Left hindlimb (tissue), 1 donor: ENCODE measurements around the gene COL23A1.

Source experiments
- DNase-seq: peaks from one replicate; pipeline ENCODE4 v3.0.0-alpha.2; 2018

Gene COL23A1

DNA sequence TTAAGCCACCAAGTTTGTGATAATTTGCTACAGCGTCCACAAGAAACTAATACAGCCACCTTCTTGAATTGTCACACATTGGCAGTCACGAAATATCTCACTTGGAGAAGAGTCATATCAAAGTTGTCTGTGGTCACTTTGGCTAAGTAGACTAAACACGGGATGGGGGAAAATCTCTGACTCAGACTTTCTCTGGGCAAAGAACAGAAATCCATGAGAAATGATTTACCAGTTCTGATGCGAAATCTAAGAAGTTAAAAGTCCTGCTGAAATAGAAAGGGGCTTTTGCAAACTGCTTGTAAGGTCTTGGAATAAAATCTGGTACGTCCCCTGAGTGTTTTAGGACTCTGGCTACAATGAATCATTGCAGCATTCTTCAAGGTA is 158.4 kb downstream of the COL23A1 start:
- DNase-seq = no peak

DNA sequence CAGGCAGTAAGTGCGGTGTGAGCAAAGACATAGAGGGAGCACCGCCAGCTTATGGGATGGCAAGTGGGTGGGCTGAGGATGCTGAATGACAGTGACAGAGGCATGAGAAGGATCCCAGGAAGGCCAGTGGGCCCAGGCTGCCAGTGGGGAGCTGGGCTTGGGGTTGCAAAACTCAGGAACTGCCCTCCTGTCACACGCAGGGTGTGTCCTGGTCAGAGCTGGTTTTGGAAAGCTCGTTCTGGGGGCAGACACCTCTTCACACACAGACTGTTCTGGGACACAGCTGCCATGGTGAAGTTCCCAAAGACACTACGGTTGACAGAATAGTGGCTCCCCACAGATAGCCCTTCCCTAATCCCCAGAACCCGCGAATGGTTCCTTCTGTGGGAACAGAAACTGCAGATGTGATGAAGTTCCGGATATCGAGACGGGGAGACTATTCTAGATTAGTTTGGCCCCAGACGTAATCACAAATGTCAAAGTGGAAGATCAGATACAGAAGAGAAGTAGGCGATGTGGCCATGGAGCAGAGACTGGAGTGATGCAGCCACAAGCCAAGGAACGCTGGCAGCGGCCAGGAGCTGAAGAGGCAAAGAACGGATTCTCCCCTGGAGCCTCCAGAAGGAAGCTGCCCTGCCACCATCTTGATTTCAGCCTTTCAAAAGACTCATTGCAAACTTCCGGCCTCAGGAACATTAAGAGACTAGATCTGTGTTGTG is 159.0 kb downstream of the COL23A1 start:
- no peak for DNase-seq

DNA sequence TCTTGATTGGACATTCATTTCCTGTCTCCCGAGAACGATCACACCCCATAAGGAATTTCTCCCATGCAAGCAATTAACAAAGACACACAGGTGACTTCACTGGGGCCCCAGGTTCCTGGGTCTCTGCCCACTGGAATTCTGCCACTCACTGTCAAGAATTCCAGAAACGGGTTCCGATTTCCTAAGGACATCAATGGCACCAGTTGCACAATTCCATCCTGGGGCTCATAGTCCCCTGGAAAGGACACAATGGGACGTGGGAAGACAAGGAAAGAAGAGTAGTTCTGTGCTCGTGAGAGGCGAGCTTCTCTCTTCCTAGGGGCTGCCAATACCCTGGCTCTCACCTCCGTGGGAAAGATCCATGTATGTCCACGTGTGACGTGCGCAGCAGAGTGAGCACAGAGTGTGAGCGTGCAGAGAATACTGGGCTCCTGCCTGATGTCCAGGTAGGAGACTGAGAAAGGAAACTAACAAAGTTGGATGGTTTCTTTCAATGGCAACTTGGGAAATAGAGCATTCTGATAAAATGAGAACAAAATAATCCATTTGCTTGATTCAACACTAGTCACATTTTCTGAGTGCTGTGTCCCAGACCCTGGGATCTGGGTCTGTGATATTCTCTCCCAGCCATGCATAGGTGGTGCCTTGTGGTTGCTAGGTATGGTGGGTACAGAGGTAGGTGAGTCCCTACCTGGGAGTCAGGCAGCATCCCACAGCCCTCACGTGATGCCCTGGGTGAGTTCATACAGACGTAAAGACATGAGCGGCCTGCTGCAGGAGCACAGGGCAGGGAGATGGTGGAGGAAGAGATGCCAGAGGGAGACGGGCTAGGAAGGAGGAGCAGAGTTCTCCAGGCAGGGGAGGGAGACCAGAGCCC is 159.8 kb downstream of the COL23A1 start:
- DNase-seq = no peak

DNA sequence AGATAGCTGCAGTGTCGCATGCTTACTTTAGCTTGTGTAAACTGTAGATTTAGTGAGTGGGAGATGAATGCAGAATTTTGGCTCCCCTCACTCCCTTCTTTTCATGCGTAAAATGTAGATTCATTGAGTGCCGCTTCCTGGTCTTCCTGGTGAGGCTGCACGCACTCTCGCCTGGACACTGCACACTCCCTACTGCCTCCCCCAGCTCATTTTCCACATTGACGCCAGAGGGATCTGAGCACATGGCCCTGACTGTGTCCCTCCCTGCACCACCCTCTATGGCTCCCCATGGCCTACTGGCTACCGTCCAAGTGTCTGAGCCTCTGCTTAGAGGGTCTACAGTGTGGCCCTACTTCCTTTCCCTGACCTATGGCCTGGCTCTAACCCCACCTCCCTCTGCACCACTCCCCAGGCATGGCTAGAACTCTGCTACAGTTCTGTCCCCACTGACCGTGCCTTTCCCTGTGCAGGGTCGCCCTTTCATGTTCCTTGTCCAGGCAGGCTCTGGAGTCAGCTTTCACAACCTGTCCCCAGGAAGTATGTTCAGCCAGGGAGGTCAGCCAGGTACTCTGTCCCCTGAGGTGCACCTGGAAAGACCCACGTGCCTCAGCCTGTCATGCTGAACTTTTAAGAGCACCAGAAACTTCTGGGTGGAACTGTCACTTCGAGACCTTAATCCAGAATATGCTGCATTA is 160.6 kb downstream of the COL23A1 start:
- DNase-seq = no peak

DNA sequence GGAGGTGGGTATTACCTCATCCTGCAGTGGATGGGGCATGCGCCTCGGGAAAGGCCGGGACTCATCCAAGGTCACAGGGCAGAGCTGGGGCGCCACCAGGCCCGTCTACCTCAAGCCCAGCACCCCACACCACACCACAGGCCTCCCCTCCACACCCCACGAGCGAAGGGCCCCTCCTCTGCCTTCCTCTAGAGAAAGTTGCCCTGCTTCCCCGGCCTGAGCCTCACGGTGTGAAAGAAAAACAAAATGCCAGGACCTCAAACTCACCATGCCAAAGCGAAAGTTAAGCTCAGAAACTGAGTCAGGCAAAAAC is 161.1 kb downstream of the COL23A1 start:
- no peak for DNase-seq

DNA sequence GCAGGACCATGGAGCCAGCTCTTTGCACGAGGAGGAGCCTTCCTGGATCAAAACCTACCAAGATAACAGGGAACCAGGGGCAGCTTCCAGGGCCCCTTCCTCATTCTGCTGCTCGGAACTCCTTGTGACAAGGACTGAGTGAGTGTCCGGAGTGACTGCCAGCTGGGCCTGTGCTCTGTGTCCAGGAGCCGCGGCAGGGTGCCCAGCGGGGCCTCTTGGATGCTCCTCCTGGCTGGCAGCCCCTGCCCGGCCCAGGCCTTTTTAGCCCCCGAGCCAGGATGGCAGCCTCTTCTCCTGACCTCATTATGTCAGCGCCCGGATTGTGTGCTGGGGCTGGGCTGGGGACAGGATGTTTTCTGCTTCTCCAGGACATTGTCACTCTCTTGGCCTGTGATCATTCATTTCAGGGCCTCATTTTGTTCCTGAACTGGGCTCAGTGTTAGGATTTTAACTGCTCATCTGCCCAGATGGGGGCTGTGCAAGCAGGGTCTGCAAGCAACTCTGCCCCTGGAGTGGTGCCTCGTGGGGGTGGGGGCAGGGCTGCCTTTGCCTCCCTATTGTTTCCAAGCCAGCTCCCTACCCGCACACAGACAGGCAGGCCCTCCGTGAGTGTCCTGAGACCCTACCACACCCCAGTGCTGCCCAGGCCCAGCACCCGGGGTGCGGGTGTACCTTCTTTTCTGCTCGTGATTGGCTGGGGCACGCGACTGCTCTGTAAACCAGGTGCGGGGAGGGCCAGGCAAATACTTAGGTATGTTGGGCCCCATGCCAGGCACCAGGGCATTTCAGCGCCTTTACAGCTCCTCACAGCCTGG is 161.6 kb downstream of the COL23A1 start:
- DNase-seq = no peak

DNA sequence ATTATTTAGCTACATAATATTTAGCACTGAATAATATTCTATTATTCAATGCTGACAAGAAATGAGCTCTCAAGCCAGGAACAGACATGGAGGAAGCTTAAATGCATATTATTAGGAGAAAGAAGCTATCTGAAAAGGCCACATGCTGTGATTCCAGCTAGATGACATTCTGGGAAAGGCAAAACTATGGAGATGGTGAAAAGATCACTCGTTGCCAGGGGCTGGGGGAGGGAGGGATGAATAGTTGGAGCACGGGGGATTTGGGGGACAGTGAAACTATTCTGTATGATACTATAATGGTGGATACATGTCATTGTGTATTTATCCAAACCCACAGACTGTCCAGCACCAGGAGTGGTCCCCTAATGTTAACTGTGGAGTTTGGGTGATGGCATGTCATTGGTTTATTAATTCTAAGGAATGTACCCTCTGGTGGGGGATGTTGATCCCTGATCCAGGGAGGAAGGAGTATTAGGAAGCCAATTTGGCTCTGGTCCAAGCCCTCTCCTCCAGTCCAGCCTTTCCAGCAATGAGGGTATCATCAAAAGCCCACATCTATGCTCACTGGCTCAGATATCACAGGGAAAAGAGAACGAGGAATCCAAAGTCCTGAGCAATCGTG is 162.5 kb downstream of the COL23A1 start:
- DNase-seq = no peak

DNA sequence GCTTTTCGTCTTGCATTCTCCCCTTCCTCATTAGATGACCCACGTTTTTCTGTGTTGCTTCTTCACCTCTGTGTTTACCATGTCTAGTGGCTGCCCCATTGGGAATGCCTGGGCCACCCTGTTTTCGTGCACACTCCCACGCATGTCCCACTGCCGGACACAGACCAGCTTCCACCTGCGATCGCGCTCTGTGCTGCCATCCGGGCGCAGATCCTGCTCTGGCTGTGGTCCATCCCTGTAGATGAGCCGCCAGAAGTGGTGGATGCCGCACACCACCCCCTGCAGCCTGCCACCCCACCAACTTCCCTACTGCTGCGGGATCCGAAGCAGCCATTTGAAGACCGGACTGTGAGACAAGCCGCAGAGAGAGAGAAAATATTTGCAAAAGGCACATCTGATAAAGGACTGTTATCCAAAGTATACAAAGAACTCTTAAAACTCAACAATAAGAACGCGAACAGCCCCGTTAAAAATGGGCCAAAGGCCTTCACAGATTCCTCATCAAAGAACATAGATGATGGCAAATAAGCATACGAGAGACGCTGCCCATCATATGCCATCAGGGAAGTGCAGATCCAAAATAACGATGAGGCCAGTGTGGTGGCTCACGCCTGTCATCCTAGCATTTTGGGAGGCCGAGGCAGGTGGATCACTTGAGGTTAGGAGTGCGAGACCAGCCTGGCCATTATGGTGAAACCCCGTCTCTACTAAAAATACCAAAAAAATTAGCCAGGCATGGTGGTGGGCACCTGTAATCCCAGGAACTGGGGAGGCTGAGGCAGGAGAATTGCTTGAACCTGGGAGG is 163.7 kb downstream of the COL23A1 start:
- DNase-seq = no peak

DNA sequence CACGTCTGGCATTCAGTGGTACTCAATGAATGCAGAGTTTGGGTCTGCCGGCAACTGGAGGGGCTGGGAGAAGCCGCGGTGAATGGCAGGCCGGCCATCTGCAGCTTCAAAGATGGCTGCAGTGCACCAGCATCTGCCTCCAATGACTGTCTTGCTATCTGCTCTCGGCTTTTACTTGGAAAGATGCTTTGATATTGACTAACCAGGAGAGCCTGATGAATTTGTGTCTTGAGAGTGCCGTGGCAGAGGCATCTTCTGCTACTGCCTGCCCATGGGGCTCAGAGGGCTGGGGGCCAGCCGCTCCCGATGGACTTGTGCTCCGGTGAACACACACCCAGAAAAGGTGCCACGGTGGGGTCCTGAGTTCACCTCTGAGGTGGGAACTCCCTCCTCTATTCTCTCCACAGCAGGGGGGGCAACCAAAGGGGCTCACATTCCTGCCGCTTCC is 164.5 kb downstream of the COL23A1 start:
- no peak for DNase-seq

DNA sequence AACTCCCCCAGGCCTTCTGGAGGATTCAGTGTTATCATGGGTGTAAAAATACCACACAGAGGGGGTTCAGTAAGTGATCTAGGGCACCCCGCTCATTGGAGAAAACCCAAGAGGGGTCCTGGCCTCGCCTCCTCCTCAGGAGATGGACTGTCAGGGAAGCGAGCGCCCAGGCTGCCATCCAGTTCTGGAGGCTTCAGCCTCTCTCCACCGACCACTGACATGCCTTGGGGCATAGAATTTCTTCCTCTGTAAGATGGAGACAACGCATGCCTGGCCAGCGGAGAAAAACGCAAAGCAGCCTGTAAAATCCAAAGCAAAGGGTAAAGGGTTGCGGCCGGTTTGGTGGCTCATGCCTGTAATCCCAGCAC is 165.4 kb downstream of the COL23A1 start:
- no peak for DNase-seq

DNA sequence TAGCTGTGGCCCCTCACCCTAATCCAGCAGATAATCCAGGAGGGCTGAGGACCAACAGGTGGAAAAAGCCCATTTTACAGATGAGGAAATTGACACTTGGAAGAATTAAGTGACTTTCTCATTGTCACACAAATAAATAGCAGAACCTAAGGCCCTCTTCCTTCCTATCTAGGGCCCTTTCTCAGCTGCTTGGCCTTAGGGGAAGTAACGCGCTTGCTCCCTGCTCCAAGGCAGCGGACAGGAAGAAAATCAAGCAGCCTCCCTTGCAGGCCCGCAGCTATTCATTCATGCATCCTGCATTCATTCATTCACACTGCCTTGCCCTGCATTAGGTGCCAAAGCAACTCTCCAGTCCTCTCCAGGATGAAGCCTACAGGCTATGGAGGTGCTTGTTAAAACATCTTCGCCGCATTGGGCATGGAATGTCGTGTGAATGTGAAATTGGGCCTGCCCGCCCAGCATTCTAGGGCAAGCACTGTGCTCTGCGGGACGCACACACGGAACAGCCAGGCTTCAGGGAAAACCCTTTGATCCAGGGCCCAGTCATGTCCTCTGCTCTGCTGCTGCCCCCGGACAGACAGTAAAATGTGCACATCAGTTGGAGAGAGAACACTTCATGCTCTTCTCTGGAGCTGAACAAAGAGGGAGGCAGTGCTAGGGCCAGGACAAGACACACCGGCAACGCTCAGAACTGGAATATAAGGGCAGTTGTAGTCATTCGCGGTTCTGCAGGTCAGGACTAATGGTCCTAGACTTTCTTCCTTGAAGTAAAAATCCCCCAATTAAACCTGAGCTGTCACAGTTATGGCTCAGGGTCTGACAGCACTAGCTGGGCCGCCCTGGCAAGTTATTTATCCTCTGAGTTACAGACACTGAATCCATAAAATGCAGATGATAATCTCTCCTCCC is 166.0 kb downstream of the COL23A1 start:
- DNase-seq = no peak

DNA sequence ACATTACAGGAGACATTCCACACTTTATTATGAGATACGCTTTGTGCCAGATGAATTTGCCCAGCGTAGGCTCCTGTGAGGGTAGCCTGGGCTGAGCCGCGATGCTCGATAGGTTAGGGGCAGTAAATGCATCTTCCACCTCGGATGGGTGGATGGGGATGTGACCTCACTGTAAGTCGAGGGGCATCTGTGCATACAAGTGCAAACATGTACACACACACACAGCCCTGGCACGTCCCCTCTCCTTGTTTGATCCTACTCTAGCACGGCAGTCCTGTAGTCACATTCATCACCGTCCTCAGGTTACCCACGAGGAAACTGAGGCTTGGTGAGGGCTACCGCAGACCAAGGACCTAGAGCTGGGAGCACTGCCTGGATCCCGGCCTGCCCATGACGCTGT is 166.8 kb downstream of the COL23A1 start:
- no peak for DNase-seq

DNA sequence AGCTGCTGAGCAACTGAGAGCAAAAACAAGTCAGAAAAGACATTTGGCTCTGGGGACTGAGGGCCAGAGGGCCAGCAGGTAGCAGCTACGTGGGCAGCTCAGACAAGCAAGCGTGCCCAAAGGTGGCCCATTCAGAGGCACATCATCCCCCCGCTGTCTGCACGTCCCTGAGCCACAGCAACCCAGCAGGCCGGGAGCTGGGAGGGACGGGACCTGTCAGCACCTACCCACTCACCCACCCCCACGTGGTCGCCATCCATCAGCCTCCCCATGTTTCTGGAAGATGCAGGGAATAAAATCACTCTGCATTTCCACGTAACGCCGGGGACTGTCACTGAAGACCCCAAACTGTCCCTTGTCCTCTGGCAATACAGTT is 167.8 kb downstream of the COL23A1 start:
- DNase-seq = no peak

DNA sequence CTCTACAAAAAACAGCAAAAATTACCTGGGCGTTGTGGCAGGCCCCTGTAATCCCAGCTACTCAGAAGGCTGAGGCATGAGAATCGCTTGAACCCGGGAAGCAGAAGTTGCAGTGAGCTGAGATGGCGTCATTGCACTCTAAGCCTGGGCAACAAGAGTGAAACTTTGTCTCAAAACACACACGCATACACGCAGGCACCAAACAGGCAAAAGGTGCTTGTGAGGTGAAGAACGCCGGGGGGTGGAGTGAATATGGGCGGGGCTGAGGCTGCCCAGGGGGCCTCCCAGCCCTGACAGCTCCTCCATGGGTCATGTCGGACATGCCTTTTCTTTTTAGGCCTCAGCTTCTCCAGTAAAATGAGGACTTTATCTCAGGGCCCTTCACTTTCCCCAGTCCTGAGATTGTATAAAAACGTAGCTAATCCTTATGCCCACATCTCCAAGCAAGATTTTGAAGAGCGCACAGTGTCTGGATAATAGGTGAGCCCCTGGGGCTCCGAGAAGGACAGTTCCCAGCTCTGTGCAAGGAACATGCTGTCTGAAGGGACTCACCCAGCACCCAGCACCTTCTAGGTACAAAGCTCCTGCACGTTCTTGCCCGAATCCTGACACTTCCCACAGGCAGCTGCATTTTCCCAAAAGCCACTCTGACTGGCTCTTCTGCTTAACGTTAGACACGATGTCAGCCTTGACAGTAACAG is 168.3 kb downstream of the COL23A1 start:
- no peak for DNase-seq

DNA sequence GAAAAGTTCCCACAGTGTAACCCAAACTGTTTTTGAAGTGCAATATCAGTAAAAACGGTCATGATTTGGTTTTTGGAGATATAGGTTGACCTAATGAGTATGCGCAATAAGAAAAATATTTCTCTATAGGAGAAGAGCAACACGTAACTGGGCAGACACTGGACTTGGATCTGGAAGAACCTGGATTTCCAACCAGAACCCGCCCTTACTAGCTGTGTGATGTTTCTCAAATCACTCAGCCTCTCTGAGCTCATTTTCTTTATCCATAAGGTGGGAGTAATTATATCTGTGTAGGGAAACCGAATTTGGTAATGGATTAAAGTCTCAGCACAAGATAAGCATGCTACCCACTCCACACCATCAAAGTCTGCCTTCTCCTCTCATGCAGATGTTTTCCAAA is 169.1 kb downstream of the COL23A1 start:
- DNase-seq = no peak

DNA sequence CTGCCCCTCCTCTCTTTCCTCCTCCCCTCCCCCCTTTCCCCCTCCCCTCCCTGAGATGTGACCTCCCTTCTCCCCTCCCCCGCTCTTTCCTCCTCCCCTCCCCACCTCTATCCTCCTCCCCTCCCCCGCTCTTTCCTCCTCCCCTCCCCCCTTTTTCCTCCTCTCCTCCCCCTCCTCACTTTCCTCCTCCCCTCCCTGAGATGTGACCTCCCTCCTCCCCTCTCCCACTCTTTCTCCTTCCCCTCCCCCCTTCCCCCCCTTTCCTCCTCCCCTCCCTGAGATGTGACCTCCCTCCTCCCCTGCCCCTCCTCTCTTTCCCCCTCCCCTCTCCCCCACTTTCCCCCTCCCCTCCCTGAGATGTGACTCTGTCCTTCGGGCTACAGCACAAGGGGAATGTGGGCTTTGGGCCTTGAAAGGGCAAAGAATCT is 169.8 kb downstream of the COL23A1 start:
- DNase-seq = no peak

DNA sequence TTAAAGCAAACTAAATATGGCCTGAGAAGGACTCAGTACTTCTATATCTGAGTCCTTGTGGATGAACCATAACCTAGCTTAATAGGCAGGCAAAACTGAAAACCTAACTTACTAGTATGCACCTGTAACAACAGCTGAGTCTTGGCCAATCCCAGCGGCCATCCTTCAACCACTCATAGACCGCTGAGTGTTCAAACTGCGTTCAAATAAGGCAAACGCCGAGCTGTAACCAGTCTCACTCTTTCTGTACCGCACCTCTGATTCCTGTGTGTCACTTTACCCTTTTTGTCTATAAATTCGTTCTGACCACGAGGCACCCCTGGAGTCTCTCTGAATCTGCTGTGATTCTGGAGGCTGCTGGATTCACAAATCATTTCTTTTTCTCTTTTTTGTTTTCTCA is 170.5 kb downstream of the COL23A1 start:
- DNase-seq = no peak

DNA sequence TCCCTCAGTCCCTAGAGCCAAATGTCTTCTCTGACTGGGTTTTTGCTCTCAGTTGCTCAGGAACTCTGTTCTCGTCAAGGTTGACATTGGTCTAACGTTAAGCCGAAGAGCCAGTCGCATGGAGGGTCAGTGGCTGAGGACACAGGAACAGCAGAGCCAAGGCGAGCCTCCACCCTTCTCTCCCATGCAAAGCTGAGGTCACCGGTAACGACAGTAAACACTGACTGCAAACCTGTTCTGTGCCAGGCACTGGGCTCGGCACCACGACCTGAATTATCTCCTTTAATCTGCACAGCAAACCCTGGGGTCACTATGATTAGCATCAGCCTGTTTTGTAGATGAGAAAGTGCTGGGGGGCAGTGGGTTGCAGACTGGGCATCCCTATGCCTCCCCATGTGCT is 171.0 kb downstream of the COL23A1 start:
- no peak for DNase-seq

DNA sequence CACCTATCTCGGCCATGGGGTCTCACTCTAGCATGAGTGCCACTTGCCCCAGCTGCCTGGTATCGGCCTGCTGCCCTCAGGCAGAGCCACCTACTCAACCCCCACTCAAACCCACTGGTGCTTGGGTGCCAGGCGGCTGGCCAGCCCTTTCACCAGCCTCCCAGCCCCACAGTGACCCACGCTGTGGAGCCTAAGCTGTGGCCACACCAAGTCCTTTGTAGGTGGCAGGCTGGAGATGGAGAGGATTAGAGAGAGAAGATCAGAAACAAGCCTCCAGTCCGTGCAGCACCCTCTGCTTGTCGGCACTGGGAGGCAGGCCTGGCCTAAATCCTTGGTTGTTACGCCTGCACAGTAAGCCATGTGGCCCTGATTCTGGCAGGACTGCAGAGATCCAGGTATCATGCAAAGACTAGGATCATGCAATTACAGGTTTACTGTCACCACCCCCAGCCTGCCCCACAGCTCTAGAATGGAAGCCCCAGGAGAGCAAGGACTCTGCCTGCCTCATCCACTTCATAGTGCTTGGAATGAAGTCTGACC is 171.7 kb downstream of the COL23A1 start:
- DNase-seq = no peak

DNA sequence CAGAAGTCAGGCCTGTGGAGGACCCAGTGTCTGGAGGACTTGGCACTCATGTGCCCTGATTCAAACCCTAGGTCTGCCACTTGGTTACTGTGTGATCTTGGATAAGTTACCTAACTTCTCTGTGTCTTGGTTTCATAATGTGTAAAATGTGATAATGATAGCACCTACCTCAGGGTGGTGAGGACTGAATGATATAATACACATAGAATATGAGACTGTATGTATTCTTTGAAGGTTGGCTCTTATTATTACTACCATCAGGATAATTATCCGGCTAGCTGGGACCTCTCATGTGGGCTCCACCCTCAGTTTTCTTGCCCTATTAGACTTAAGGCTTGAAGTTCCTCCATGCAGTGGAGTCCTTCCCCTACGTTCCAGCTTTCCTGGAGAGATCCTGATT is 172.2 kb downstream of the COL23A1 start:
- no peak for DNase-seq
